ENCODE results near the gene LRMDA. TPM values are rescaled to one million over a fixed set of nuclear protein-coding genes. Genes with fewer than 3 reads are reported as not detected.

The LRMDA gene
- total and polyA plus RNA-seq, 12 donors = 30.7 to 132 (median 78.1) TPM

DNA sequence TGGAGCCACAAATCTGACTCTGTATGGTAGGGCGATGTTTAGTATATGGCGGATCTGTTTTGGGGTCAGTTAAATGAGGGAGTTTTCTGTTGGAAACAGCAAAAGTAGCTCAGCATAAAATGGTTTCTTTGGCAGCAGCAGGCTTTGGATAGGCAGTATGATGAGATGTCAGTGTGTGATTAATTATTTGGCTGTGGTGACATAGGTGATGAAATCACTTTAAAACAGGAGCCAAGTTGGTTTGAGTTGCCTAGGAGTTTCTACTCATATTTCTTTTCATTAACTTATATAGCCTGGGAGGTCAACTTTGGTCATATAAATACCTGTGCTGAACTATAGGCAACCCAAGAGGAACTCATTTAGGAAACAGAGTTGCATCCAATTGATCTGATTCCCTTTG, 291.2 kb downstream of the LRMDA start:
- Histone ChIP-seq H3K4me3 (no peak overlapping the region), H3K4me1 (replicated peaks in 1 of 2) (no peaks in the 10 kb centered on the region), H3K9me3 (replicated peaks in 1 of 3) (no peaks in the 10 kb centered on the region), H3K36me3 (replicated peaks in 1 of 2) (no peaks in the 10 kb centered on the region), H3K27ac (peak overlapping the region in 1 of 5 donors; percentile 54), H3K27me3 (no peaks in the 10 kb centered on the region)
- DNase-seq = no peak
- intact Hi-C loops (cut with DNase I) = no loop called here
- WGBS, 4 donors = 94 to 98% (median 97%) methylated on average over 2 of the region's 2 CpGs
- no peak for TF ChIP-seq POLR2A (IDR thresholded peaks at IDR 0.05)

DNA sequence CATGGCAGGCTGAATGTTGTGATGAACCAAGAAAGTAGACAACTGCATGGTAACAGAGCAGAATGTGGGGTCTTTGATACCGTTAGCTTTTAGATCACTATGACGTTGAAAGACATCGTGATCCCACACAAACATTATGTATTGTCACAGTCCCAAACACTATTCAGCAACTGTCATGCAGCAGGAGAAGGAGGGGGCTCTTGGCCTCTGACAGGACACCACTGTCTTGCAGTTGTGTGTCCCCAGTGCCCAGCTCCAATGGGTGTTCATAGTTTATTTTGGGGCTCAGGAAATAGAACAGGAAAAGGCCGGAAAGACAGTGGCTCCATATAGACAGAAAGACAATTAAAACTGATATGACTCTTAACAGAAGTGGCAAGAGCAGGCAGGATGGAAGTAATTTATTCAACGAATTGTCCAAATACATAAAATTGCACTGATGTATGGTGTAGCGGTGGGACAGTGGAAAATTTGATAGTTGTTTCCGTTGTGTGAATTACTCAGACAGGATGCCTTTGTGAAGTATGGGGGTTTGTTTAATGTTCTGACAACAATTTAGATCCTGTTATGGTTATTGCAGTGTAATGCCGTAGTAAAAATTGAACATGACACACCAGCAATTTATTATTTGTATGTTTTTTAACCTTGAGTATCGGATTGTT, 292.0 kb downstream of the LRMDA start:
- TF ChIP-seq POLR2A (IDR thresholded peaks at IDR 0.05) = no peak
- TF ChIP-seq, protein P1, sequence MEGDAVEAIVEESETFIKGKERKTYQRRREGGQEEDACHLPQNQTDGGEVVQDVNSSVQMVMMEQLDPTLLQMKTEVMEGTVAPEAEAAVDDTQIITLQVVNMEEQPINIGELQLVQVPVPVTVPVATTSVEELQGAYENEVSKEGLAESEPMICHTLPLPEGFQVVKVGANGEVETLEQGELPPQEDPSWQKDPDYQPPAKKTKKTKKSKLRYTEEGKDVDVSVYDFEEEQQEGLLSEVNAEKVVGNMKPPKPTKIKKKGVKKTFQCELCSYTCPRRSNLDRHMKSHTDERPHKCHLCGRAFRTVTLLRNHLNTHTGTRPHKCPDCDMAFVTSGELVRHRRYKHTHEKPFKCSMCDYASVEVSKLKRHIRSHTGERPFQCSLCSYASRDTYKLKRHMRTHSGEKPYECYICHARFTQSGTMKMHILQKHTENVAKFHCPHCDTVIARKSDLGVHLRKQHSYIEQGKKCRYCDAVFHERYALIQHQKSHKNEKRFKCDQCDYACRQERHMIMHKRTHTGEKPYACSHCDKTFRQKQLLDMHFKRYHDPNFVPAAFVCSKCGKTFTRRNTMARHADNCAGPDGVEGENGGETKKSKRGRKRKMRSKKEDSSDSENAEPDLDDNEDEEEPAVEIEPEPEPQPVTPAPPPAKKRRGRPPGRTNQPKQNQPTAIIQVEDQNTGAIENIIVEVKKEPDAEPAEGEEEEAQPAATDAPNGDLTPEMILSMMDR (IDR thresholded peaks at IDR 0.05) = no peak
- WGBS, 4 donors = 73 to 85% (median 76%) methylated on average over 9 of the region's 9 CpGs
- intact Hi-C loops (cut with DNase I) = no loop called here
- Histone ChIP-seq H3K9me3 (replicated peaks in 1 of 3) (no peaks in the 10 kb centered on the region), H3K4me1 (replicated peaks in 1 of 2) (no peaks in the 10 kb centered on the region), H3K36me3 (replicated peaks in 1 of 2) (no peaks in the 10 kb centered on the region), H3K4me3 (no peak overlapping the region), H3K27me3 (no peaks in the 10 kb centered on the region), H3K27ac (peak overlapping the region in 1 of 5 donors; percentile 54)
- DNase-seq = peak in 3 of 7 donors; percentile 19 to 55 (median 26)

DNA sequence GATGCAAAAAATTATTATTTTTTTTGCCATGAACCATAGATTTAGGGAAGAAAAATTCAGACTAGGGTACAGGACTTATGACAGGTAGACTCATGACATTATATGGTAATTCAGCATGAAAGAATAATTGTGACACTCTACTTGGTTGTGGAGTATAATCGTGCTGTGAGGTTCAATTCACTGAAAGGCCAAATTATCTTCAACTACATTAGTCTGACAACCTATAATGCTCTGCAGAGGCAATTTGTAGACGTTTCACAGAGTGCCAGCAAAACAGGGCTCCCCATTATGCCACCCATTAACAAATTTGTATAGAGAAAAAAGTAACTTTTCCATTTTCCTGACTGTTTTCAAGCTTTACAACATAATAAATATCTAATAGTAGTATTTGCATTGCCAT, 292.6 kb downstream of the LRMDA start:
- H3K27me3 ChIP-seq = no peaks in the 10 kb centered on the region
- TF ChIP-seq POLR2A (IDR thresholded peaks at IDR 0.05) = no peak
- TF ChIP-seq, protein P1 (IDR thresholded peaks at IDR 0.05) = no peak
- H3K4me3 ChIP-seq = no peak overlapping the region
- 68 to 80% (median 75%) methylated on average over 2 of the region's 2 CpGs for WGBS, 4 donors
- H3K4me1 ChIP-seq (replicated peaks in 1 of 2) = no peaks in the 10 kb centered on the region
- H3K36me3 ChIP-seq (replicated peaks in 1 of 2) = no peaks in the 10 kb centered on the region
- no peak for DNase-seq
- intact Hi-C loops (cut with DNase I) = no loop called here
- H3K9me3 ChIP-seq (replicated peaks in 1 of 3) = no peaks in the 10 kb centered on the region
- no peak overlapping the region for H3K27ac ChIP-seq

DNA sequence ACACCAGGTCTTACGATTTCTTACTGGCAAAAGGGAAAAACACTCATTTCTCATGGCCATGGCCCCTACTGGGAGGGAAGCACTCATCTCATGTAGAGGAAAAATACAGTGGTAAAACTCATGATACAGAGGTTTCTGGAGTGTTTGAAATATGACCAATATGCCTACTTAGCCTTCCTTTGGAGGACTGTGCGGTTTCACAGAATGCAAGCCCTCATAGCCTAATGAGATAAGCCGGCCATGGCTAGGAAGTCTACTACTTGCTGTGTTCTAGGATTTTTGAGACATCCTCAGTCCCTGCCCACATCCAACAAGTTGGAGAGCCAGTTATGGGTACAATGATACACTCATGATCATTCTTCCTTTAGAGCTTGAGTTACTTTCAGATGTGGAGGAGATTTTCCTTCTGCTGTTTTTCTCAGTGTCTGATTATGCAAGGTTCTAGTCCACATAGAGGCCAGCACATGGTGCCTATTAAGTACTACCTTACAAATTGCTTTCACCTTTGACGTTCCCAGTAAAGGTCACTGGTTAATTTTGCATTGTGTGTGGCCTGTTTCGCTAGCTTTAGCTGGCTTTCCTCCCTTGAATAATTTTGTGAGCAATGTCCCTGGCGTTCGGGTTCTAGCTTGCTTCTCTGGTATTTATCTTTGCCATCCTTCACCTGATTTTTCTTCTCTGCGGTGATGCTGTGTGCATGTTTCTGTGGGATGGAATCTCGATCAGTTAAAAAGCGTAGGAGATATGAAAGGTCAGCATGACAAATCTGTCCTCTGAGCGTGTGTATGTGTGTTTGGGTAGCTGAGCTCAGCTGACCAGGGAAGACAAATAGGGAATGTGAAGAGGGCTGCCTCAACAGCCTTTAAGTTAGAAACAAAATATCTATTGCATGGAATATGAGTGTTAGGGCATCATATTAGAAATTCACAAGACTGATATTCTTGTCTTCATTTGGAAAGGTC, 295.4 kb downstream of the LRMDA start:
- Histone ChIP-seq H3K36me3 (replicated peaks in 1 of 2) (no peaks in the 10 kb centered on the region), H3K9me3 (replicated peaks in 1 of 3) (no peaks in the 10 kb centered on the region), H3K4me3 (no peak overlapping the region), H3K27ac (peak overlapping the region in 1 of 5 donors; percentile 1), H3K27me3 (no peaks in the 10 kb centered on the region), H3K4me1 (replicated peaks in 1 of 2) (no peaks in the 10 kb centered on the region)
- intact Hi-C loops (cut with DNase I) = no loop called here
- TF ChIP-seq, protein P1 (IDR thresholded peaks at IDR 0.05) = no peak
- no peak for TF ChIP-seq POLR2A (IDR thresholded peaks at IDR 0.05)
- WGBS, 4 donors = 77 to 83% (median 80%) methylated on average over 11 of the region's 11 CpGs
- no peak for DNase-seq

All from adrenal gland (tissue), 12 donors.